ENCODE measurements around the gene TSEN54.

TSEN54 gene

DNA sequence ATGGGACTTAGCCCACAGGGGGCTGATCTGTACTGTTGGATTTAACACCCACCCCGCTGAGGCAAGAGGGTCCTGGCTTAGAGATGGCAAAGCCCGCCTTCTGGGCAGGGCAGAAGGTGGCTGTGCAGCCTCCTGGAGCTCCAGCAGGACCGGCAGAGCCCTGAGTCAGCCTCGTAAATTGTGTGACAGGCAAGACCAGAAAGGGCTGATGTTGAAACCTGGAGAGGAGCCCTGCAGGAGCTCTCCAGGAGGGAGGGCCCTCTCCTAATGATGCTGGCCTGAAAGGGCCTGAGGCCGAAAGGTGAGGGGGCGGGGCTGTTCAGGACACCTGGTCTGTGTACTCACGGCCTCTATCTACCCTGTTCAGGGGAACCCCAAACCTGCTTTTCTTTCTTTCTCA is 48.7 kb downstream of the TSEN54 start:
- Histone ChIP-seq H2AFZ (ENCODE audit: low read depth, low read length, severe bottlenecking) (no peak overlapping the region), H3K27ac (ENCODE audit: low read depth, low read length) (no peak overlapping the region), H3K9ac (ENCODE audit: low read length) (no peak overlapping the region), H3K27me3 (ENCODE audit: low read length) (no peaks in the 10 kb centered on the region), H3K79me2 (ENCODE audit: insufficient read depth, low read length) (no peaks in the 10 kb centered on the region), H3K4me3 (ENCODE audit: insufficient read depth, low read length, poor library complexity, severe bottlenecking) (no peak overlapping the region), H3K9me2 (replicated peaks; ENCODE audit: insufficient read depth, low read length) (no peaks in the 10 kb centered on the region), H3K9me3 (ENCODE audit: insufficient read depth, low read length) (no peaks in the 10 kb centered on the region), H3K36me3 (ENCODE audit: low read length) (no peaks in the 10 kb centered on the region), H4K20me1 (ENCODE audit: low read depth, low read length) (no peaks in the 10 kb centered on the region), H3K4me2 (ENCODE audit: low read depth, low read length, poor library complexity, severe bottlenecking) (no peak overlapping the region), H3F3A (ENCODE audit: insufficient read depth) (no peaks in the 10 kb centered on the region)
- no peak for TF ChIP-seq EZH2phosphoT487 (conservative IDR thresholded peaks at IDR 0.05; ENCODE audit: low read length)
- TF ChIP-seq, protein P1, sequence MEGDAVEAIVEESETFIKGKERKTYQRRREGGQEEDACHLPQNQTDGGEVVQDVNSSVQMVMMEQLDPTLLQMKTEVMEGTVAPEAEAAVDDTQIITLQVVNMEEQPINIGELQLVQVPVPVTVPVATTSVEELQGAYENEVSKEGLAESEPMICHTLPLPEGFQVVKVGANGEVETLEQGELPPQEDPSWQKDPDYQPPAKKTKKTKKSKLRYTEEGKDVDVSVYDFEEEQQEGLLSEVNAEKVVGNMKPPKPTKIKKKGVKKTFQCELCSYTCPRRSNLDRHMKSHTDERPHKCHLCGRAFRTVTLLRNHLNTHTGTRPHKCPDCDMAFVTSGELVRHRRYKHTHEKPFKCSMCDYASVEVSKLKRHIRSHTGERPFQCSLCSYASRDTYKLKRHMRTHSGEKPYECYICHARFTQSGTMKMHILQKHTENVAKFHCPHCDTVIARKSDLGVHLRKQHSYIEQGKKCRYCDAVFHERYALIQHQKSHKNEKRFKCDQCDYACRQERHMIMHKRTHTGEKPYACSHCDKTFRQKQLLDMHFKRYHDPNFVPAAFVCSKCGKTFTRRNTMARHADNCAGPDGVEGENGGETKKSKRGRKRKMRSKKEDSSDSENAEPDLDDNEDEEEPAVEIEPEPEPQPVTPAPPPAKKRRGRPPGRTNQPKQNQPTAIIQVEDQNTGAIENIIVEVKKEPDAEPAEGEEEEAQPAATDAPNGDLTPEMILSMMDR (IDR thresholded peaks at IDR 0.05; ENCODE audit: insufficient read depth, low read length, poor library complexity, severe bottlenecking) = no peak

DNA sequence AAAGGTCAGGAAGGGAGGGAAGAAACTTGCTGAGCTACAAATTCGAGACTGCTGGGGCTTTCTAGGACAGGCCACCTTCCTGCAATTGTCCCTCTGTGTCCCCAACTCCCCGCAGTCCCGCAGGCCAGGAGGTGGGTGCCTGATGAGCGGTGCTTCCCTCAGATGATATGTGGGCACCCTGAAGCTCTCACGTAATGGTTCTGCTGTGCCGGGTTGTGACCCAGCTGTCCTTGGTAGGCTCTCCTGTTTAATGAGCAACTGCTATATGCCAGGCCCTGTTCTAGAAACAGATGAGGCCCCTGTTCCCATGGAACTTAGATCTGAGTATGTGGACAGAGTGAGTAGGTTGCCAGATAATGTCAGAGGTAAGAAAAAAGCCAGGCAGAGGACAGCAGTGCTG is 49.3 kb downstream of the TSEN54 start:
- no peaks in the 10 kb centered on the region for H4K20me1 ChIP-seq (ENCODE audit: low read depth, low read length)
- H3K27ac ChIP-seq (ENCODE audit: low read depth, low read length) = no peak overlapping the region
- H3K4me2 ChIP-seq (ENCODE audit: low read depth, low read length, poor library complexity, severe bottlenecking) = no peak overlapping the region
- no peaks in the 10 kb centered on the region for H3K9me2 ChIP-seq (replicated peaks; ENCODE audit: insufficient read depth, low read length)
- H2AFZ ChIP-seq (ENCODE audit: low read depth, low read length, severe bottlenecking) = no peak overlapping the region
- no peaks in the 10 kb centered on the region for H3K9me3 ChIP-seq (ENCODE audit: insufficient read depth, low read length)
- H3K4me3 ChIP-seq (ENCODE audit: insufficient read depth, low read length, poor library complexity, severe bottlenecking) = no peak overlapping the region
- H3K36me3 ChIP-seq (ENCODE audit: low read length) = no peaks in the 10 kb centered on the region
- H3F3A ChIP-seq (ENCODE audit: insufficient read depth) = no peaks in the 10 kb centered on the region
- TF ChIP-seq, protein P1 (IDR thresholded peaks at IDR 0.05; ENCODE audit: insufficient read depth, low read length, poor library complexity, severe bottlenecking) = no peak
- no peak for TF ChIP-seq EZH2phosphoT487 (conservative IDR thresholded peaks at IDR 0.05; ENCODE audit: low read length)
- no peaks in the 10 kb centered on the region for H3K27me3 ChIP-seq (ENCODE audit: low read length)
- no peaks in the 10 kb centered on the region for H3K79me2 ChIP-seq (ENCODE audit: insufficient read depth, low read length)
- H3K9ac ChIP-seq (ENCODE audit: low read length) = no peak overlapping the region

DNA sequence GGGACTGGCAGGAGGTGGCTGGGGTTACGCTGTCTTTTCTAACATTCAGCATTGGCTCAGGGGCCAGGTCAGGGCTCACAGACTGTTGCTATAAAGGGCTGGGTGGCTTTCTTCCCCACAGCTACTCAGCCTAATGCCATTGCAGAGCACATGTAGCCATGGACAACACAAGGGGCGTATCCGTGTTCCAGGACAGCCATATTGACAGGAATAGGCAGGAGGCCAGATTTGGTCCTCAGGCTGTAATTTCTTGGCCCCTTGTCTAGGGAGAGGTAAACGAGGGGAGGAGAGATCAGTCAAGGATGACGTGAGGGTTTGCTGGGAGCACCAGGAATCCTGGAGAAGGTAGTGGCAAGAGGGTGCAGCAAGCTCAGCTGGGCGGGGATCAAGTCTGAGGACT is 50.1 kb downstream of the TSEN54 start:
- H3K36me3 ChIP-seq (ENCODE audit: low read length) = no peaks in the 10 kb centered on the region
- H3K4me2 ChIP-seq (ENCODE audit: low read depth, low read length, poor library complexity, severe bottlenecking) = no peak overlapping the region
- H3K79me2 ChIP-seq (ENCODE audit: insufficient read depth, low read length) = no peaks in the 10 kb centered on the region
- no peaks in the 10 kb centered on the region for H3K9me3 ChIP-seq (ENCODE audit: insufficient read depth, low read length)
- H3K27me3 ChIP-seq (ENCODE audit: low read length) = no peaks in the 10 kb centered on the region
- no peaks in the 10 kb centered on the region for H4K20me1 ChIP-seq (ENCODE audit: low read depth, low read length)
- no peak overlapping the region for H3K4me3 ChIP-seq (ENCODE audit: insufficient read depth, low read length, poor library complexity, severe bottlenecking)
- no peaks in the 10 kb centered on the region for H3F3A ChIP-seq (ENCODE audit: insufficient read depth)
- H3K27ac ChIP-seq (ENCODE audit: low read depth, low read length) = no peak overlapping the region
- no peak overlapping the region for H2AFZ ChIP-seq (ENCODE audit: low read depth, low read length, severe bottlenecking)
- no peaks in the 10 kb centered on the region for H3K9me2 ChIP-seq (replicated peaks; ENCODE audit: insufficient read depth, low read length)
- H3K9ac ChIP-seq (ENCODE audit: low read length) = no peak overlapping the region
- no peak for TF ChIP-seq EZH2phosphoT487 (conservative IDR thresholded peaks at IDR 0.05; ENCODE audit: low read length)
- TF ChIP-seq, protein P1 (IDR thresholded peaks at IDR 0.05; ENCODE audit: insufficient read depth, low read length, poor library complexity, severe bottlenecking) = no peak
